H9 (cell line): ENCODE results near the gene CAPZA2. TPM values are rescaled to one million over a fixed set of nuclear protein-coding genes. Genes with fewer than 3 reads are reported as not detected.

ENCODE experiments used
- DNase-seq: peaks from one replicate; pipeline ENCODE4 v3.0.0-alpha.2; 2017
- H2AFZ ChIP-seq: one replicate; pipeline ENCODE4 v1.6.1; 2013; ENCODE audit warnings: mild to moderate bottlenecking, low read length, control low read depth, moderate library complexity
- H2AK5ac ChIP-seq: 2 replicates; pipeline ENCODE4 v1.6.1; 2013; ENCODE audit warnings: low read length, control low read depth, mixed read lengths; ENCODE audit not compliant: insufficient read length
- H2BK120ac ChIP-seq: one replicate; pipeline ENCODE4 v1.6.1; 2013; ENCODE audit warnings: low read depth, mild to moderate bottlenecking, low read length, control low read depth, inconsistent platforms; ENCODE audit not compliant: poor library complexity, severe bottlenecking
- H2BK12ac ChIP-seq: 2 replicates; pipeline ENCODE4 v1.6.1; 2013; ENCODE audit warnings: low read length, control low read depth, mixed read lengths, low read depth; ENCODE audit not compliant: insufficient read length
- H2BK15ac ChIP-seq: 2 replicates; pipeline ENCODE4 v1.6.1; 2013; ENCODE audit warnings: low read depth, low read length, control low read depth
- H2BK20ac ChIP-seq: one replicate; pipeline ENCODE4 v1.6.1; 2013; ENCODE audit warnings: low read depth, mild to moderate bottlenecking, low read length, control low read depth, inconsistent platforms; ENCODE audit not compliant: poor library complexity, severe bottlenecking
- H2BK5ac ChIP-seq: 2 replicates; pipeline ENCODE4 v1.6.1; 2013; ENCODE audit warnings: low read length, control low read depth, mixed read lengths; ENCODE audit not compliant: insufficient read length
- H3K14ac ChIP-seq: 2 replicates; pipeline ENCODE4 v1.6.1; 2013; ENCODE audit warnings: low read length, control low read depth; ENCODE audit not compliant: insufficient read depth
- H3K18ac ChIP-seq: 2 replicates; pipeline ENCODE4 v1.6.1; 2013; ENCODE audit warnings: low read depth, mild to moderate bottlenecking, mixed read lengths, low read length, control low read depth; ENCODE audit not compliant: insufficient read length
- H3K23ac ChIP-seq: 2 replicates; pipeline ENCODE4 v1.6.1; 2013; ENCODE audit warnings: low read length, control low read depth, mixed read lengths, low read depth; ENCODE audit not compliant: insufficient read length
- H3K23me2 ChIP-seq: 2 replicates; pipeline ENCODE4 v1.6.1; 2013; ENCODE audit warnings: low read depth, mild to moderate bottlenecking, mixed read lengths, low read length, control low read depth; ENCODE audit not compliant: insufficient read length, poor library complexity, severe bottlenecking
- H3K27ac ChIP-seq: 2 replicates; pipeline ENCODE4 v1.5.1; 2013; ENCODE audit warnings: low read length, control low read depth, mixed read lengths, low read depth; ENCODE audit not compliant: insufficient read length
- H3K27me3 ChIP-seq: 2 replicates; pipeline ENCODE4 v1.6.1; 2013; ENCODE audit warnings: low read length, control low read depth, inconsistent platforms; ENCODE audit not compliant: insufficient read depth
- H3K4ac ChIP-seq: 2 replicates; pipeline ENCODE4 v1.6.1; 2013; ENCODE audit warnings: low read depth, mild to moderate bottlenecking, control low read depth, inconsistent platforms, low read length, moderate library complexity
- H3K4me1 ChIP-seq: 2 replicates; pipeline ENCODE4 v1.6.1; 2013; ENCODE audit warnings: low read length, control low read depth, inconsistent platforms; ENCODE audit not compliant: insufficient read depth
- H3K4me2 ChIP-seq: 2 replicates; pipeline ENCODE4 v1.6.1; 2013; ENCODE audit warnings: low read length, control low read depth, mixed read lengths; ENCODE audit not compliant: insufficient read length, insufficient read depth
- H3K56ac ChIP-seq: 2 replicates; pipeline ENCODE4 v1.6.1; 2013; ENCODE audit warnings: low read depth, mild to moderate bottlenecking, mixed read lengths, low read length, control low read depth; ENCODE audit not compliant: insufficient read length
- H3K79me1 ChIP-seq: 2 replicates; pipeline ENCODE4 v1.6.1; 2013; ENCODE audit warnings: low read depth, mild to moderate bottlenecking, moderate library complexity, low read length, control low read depth, inconsistent platforms; ENCODE audit not compliant: insufficient read depth, poor library complexity, severe bottlenecking
- H3K79me2 ChIP-seq: 2 replicates; pipeline ENCODE4 v1.6.1; 2013; ENCODE audit warnings: low read length, control low read depth, inconsistent platforms; ENCODE audit not compliant: insufficient read depth
- H3K9ac ChIP-seq: 2 replicates; pipeline ENCODE4 v1.6.1; 2013; ENCODE audit warnings: low read length, control low read depth, mixed read lengths; ENCODE audit not compliant: insufficient read length; ENCODE audit errors: extremely low read depth
- H3K9me3 ChIP-seq: one replicate; pipeline ENCODE4 v1.6.1; 2013; ENCODE audit warnings: low read depth, low read length, inconsistent platforms; ENCODE audit not compliant: control insufficient read depth
- H3T11ph ChIP-seq: one replicate; pipeline ENCODE4 v1.6.1; 2013; ENCODE audit warnings: mild to moderate bottlenecking, low read length, control low read depth, inconsistent platforms
- H4K20me1 ChIP-seq: one replicate; pipeline ENCODE4 v1.6.1; 2013; ENCODE audit not compliant: control insufficient read depth, insufficient read length, insufficient read depth
- H4K5ac ChIP-seq: 2 replicates; pipeline ENCODE4 v1.6.1; 2013; ENCODE audit warnings: low read depth, mild to moderate bottlenecking, mixed read lengths, low read length, control low read depth; ENCODE audit not compliant: insufficient read length
- H4K8ac ChIP-seq: replicated peaks from 2 replicates; pipeline ENCODE4 v1.6.1; 2013; ENCODE audit warnings: low read length, control low read depth, mixed read lengths, low read depth; ENCODE audit not compliant: insufficient read length
- H4K91ac ChIP-seq: 2 replicates; pipeline ENCODE4 v1.6.1; 2013; ENCODE audit warnings: low read depth, mild to moderate bottlenecking, moderate library complexity, mixed read lengths, low read length, control low read depth; ENCODE audit not compliant: insufficient read length
- H3K27ac Mint-ChIP-seq, 3 experiments: 2 replicates in 2 of 3; 3 replicates in 1 of 3; pipeline ENCODE4 v1.8.0; 2020 to 2021; ENCODE audit warnings: mixed read lengths in 3 of 3, mild to moderate bottlenecking in 1 of 3, moderate library complexity in 1 of 3
- H3K27me3 Mint-ChIP-seq: 2 replicates; pipeline ENCODE4 v1.8.0; 2021; ENCODE audit warnings: low read depth, mild to moderate bottlenecking, moderate library complexity, mixed read lengths
- H3K36me3 Mint-ChIP-seq, 3 experiments: 2 replicates in 2 of 3; 3 replicates in 1 of 3; pipeline ENCODE4 v1.8.0; 2020 to 2021; ENCODE audit warnings: low read depth in 3 of 3, mixed read lengths in 3 of 3; ENCODE audit not compliant: insufficient read depth in 1 of 3
- H3K4me1 Mint-ChIP-seq, 2 experiments: 2 replicates each; pipeline ENCODE4 v1.8.0; 2020; ENCODE audit warnings: mixed read lengths in 2 of 2
- H3K4me3 Mint-ChIP-seq, 2 experiments: 2 replicates in 1 of 2; 3 replicates in 1 of 2; pipeline ENCODE4 v1.8.0; 2020 to 2021; ENCODE audit warnings: mild to moderate bottlenecking in 2 of 2, mixed read lengths in 2 of 2, moderate library complexity in 1 of 2
- H3K9me3 Mint-ChIP-seq, 2 experiments: 2 replicates in 1 of 2; 3 replicates in 1 of 2; pipeline ENCODE4 v1.8.0; 2020; ENCODE audit warnings: mild to moderate bottlenecking in 2 of 2, mixed read lengths in 2 of 2, moderate library complexity in 1 of 2
- WGBS: extraction: QIAGEN DNeasy Blood & Tissue Kit; methylation state at CpG from one replicate; pipeline ENCODE4 v1.1.7; 2013; ENCODE audit warnings: missing lambda C conversion rate, low lambda C conversion rate, mixed read lengths; ENCODE audit not compliant: insufficient read length; ENCODE audit errors: extremely low coverage; 5-methylcytosine and 5-hydroxymethylcytosine counted together
- total RNA-seq: library from RNA; stranded (reverse); gene quantifications from 2 replicates; pipeline ENCODE4 v1.2.1, GENCODE V29; 2021
- TF ChIP-seq, protein P1 (sequence below): fragments of 200-600 bp; sonication (generic); conservative IDR thresholded peaks from 3 replicates; pipeline ENCODE4 v1.8.0; 2021; ENCODE audit warnings: antibody characterized with exemption, mild to moderate bottlenecking

Gene CAPZA2
- total RNA-seq, 1 experiment from 2014 or later = 131 TPM

DNA sequence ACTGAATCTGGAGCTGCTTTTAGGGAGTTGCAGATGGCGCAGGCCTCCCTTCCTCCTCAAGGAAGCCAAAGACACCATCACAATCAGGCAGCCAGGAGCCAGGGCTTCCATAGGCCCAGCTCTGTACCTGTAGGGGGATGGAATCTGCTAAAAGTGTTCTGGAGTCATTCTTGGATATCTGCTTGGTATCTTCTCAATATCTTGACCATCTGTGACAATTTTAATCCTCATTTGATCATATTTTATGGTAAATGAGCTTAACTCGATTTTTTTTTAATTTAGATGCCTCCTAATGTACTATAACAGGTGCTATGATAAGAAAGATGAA is 94.1 kb downstream of the CAPZA2 start:
- H2AFZ ChIP-seq = no peak overlapping the region

More for the DNA sequence above, 94.1 kb downstream of the CAPZA2 start:
- H3K79me1 ChIP-seq = no peaks in the 10 kb centered on the region
- H2BK120ac ChIP-seq = no peak overlapping the region
- H3K9me3 Mint-ChIP-seq = no peaks in the 10 kb centered on the region
- H3K27ac ChIP-seq = no peak overlapping the region
- no peak overlapping the region for H3K56ac ChIP-seq
- no peak overlapping the region for H3K4me2 ChIP-seq
- no CpG with 5 or more reads among the region's 2 CpGs for WGBS
- no peak overlapping the region for H3T11ph ChIP-seq
- no peak overlapping the region for H2BK5ac ChIP-seq
- H3K4me3 Mint-ChIP-seq = no peak overlapping the region
- H3K4me1 ChIP-seq = no peaks in the 10 kb centered on the region; the same call in 1 of the 2 replicates
- no peak overlapping the region for H3K14ac ChIP-seq
- no peak overlapping the region for H4K5ac ChIP-seq
- H2AK5ac ChIP-seq = no peak overlapping the region
- TF ChIP-seq, protein P1, sequence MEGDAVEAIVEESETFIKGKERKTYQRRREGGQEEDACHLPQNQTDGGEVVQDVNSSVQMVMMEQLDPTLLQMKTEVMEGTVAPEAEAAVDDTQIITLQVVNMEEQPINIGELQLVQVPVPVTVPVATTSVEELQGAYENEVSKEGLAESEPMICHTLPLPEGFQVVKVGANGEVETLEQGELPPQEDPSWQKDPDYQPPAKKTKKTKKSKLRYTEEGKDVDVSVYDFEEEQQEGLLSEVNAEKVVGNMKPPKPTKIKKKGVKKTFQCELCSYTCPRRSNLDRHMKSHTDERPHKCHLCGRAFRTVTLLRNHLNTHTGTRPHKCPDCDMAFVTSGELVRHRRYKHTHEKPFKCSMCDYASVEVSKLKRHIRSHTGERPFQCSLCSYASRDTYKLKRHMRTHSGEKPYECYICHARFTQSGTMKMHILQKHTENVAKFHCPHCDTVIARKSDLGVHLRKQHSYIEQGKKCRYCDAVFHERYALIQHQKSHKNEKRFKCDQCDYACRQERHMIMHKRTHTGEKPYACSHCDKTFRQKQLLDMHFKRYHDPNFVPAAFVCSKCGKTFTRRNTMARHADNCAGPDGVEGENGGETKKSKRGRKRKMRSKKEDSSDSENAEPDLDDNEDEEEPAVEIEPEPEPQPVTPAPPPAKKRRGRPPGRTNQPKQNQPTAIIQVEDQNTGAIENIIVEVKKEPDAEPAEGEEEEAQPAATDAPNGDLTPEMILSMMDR = no peak
- H2BK12ac ChIP-seq = no peak overlapping the region
- H3K23me2 ChIP-seq = peaks cover 5% of the 10 kb centered on the region
- peaks cover 0 to 8% (median 5%) of the 10 kb centered on the region in 3 experiments; a peak in 6 of 7 replicates for H3K36me3 Mint-ChIP-seq
- H3K27me3 ChIP-seq = no peaks in the 10 kb centered on the region
- H3K9ac ChIP-seq = no peak overlapping the region
- H2BK20ac ChIP-seq = no peak overlapping the region
- H4K20me1 ChIP-seq = no peaks in the 10 kb centered on the region
- no peaks in the 10 kb centered on the region for H3K9me3 ChIP-seq
- H4K91ac ChIP-seq = no peak overlapping the region
- H4K8ac ChIP-seq = no peak overlapping the region
- H3K23ac ChIP-seq = no peak overlapping the region
- no peak overlapping the region for H3K27ac Mint-ChIP-seq
- no peaks in the 10 kb centered on the region for H3K27me3 Mint-ChIP-seq
- no peak overlapping the region for H3K18ac ChIP-seq
- no peaks in the 10 kb centered on the region; the same call in 1 of the 2 replicates for H3K79me2 ChIP-seq
- peaks cover 33 to 35% of the 10 kb centered on the region in 2 experiments for H3K4me1 Mint-ChIP-seq
- DNase-seq = no peak
- H2BK15ac ChIP-seq = no peak overlapping the region
- H3K4ac ChIP-seq = no peak overlapping the region
